Activated T-helper 1 cell treated with Interleukin-2 at 50 U/mL for 16 hours (primary cell): ENCODE measurements around the gene NPVF.

Experiments
- DNase-seq: peaks from one replicate; pipeline ENCODE4 v3.0.0-alpha.2; 2020; ENCODE audit warnings: low read depth

NPVF gene

DNA sequence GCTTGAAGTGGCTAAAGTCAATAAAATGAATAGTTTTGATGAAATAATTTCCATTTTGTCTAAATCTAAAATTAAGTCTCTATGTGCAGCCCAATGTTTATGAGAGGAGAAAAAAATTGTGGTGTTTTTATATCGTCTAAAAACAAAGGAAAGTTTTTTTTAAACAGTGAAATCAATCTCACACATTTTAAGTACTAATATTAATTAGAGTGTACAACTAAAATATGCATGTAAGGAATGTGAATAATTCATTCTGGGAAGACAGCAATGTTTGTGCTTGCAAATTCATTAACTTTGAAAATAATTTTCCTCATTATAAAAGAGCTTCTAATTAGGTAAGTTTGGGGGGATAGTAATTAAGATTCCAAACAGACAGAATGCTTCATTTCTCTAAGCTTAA is at the start of gene NPVF:
NPVF (minus strand) TSS at position 101 of the 400 bp plus-strand sequence; CDS start at position 54, 47 bp downstream.
- no peak for DNase-seq

GRCh38 chr7:25272265-25272664 is 44.0 kb upstream of the NPVF start:
- no peak for DNase-seq

DNA sequence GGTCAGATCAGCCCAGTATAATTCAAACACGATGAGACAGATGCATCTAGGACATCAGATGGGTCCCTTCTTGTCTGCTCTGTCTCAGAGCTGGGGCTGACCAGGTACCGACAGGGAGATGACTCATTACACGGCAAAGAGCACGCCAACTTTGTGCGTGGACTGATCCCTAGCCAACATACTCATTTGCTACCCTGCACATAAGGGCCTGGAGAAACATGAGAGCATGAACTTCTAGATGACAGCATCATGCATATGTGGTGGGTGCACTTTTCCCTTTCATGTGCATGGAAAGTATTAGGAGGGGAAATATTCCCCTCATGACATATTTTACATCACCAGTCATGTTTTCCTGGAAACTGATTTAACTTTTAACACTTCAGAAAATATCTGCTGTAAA is 35.1 kb upstream of the NPVF start:
- no peak for DNase-seq

- DNase-seq = no peak
These were observed 34.3 kb upstream of the NPVF start for GRCh38 chr7:25262586-25262985.

DNA sequence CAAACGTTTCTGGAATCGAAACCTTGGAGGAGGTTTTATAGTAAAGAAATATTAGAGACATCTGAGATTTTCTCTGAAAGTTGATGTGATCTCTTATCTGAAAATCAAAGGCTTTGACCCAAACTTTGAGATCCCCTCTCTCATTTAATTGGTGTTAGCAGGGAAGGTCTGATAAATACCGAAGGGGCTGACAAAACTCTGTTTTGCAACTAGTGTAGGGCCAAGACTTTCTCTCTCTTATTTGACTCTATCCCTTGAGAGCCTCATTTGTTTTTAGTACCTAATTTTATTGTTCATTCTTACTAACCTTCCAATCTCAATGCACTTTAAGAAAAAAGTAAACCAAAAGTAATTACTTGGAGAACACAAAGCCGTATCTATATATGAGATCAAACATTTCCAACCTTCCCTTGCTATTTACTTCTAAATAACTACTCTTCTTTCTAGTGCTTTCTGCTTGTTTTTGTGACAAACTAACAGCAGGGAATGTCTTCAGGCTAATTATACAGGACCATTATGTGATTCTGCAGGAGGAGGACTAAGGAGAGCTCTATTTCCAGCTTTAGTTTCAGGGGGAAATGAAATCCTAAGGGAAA is 33.4 kb upstream of the NPVF start:
- no peak for DNase-seq

GRCh38 chr7:25260862-25261494 is 32.7 kb upstream of the NPVF start:
- no peak for DNase-seq

DNA sequence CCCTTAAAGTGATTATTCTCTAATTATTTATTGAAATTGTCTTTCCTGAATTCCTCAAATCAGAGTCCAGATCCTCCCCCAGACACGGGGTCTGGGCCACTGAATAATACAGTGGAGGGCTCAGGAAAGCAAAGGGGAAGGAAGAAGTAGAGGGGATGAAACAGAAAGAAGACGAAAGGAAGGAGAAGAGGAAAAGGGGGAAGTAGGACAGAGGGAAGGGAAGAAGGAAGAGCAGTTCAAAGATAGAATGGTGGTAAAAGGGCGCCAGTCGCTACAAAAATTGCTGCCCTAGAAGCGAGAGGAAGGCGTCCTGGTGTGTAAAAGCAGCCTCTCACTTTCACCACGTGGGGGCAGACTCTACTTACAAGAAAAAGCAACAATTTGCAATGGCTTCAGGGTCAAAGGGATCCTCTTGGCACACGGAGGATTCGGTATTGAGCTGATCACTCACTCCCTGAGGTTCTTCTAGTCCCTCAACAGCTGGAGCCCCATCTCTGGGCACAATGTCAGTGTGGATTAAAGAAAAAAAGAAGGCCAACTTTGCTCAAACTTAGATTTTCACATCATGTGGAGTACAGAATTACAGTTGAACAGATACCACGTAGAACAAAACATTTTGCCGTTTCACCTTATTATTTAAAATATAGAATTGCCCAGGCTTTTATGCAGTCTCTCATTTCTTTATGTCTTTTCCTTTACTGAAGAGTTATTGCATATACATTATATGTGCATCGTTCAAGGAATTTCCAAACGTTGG is 31.4 kb upstream of the NPVF start:
- DNase-seq = peak; percentile 22

DNA sequence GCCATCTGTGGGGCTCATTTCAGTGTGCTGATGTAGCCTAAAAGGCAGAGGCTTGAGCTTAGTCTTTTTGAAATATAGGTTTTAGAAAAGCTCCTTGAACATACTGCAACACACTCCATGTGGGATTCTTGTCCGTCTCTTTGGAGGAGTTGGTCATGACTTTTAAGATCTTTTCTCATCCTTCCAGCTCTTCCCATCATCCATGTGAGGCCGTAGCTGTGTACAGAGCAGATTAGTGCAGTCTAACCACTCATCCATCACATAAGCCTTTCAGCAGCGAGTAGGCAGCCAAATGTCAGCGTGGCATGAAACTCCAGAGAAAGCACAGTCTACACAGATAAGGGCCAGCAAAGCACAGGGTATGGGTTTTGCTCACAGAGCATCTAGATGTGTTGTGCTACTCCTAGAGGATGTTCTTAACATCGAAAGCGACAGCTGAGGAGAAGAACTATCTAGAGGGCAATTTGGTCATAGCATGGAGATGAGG is 28.1 kb upstream of the NPVF start:
- DNase-seq = no peak

- no peak for DNase-seq
These were observed 27.5 kb upstream of the NPVF start for GRCh38 chr7:25255611-25256332.

DNA sequence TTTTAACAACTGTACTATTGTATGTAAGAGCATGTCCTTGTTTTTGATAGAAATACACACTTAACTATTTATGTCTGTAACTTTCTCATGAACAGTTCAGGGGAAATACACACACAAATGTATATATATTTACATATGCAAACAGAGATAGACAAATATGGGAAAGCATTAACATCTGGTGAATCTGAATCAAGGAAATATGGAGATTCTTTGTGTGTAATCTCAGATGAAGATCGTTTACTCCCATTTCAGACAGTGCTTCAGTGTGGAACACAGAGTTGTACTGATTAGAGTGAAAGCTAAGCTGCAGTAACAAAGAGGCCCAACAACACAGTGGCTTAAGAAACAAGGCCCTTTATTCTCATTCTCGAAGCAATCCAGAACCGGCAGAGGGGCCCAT is 26.3 kb upstream of the NPVF start:
- DNase-seq = no peak

DNA sequence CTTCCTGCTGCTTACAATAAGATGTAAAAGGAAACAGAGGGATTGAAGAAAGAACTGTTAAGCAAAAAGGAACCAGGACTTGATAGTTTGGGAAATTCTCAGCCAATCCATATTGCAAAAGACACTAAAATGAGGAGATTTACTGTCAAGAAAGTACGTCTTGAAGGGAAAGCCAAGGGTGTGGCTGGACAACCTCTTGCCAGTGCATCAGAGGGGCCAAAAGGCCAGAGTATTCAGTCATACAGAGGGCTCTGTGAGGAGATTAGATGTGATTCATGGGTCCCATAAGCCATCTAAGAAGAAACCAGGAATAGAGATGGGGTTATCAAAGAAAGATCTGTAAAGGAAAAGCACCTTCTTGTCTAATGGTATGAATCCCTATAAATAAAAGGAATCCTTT is 25.4 kb upstream of the NPVF start:
- DNase-seq = no peak

GRCh38 chr7:25250386-25250785 is 22.1 kb upstream of the NPVF start:
- DNase-seq = no peak

DNA sequence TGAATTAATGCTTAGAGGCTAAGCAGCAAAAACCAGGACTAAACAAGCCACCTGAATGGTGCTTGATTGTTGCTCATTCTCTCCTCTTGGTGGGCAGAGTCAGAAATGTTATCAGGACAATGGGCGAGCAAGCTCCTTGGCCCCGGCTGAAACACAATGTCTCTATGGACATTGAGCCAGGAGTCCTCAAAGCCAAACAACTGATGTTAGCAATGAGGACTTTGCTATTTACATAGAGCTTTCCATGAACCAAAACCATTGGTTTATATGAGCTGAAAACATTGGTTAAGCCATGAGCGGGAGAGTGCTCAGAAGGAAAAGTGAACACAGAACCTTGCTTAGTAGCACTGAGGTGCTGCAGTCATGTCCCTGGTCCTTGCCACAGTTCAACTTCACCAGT is 21.5 kb upstream of the NPVF start:
- no peak for DNase-seq

DNA sequence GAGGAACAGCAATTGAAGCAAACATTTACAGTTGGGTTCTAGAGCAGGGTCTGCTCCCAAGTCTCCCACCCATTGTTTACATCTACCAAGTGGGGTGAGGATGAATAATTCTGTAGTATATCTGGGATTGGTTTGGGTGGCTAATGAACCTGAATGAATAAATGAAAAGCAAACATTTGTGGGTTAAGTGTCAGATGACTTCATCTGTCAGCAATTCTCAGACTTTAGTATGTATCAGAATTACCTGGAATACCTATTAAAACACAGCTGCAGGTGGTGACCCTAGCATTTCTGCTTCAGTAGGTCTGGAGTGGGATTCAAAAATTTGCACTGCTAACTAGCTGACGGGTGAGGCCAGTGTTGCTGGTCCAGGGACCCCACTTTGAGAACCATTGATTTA is 18.0 kb upstream of the NPVF start:
- DNase-seq = no peak

- no peak for DNase-seq
These were observed 16.2 kb upstream of the NPVF start for GRCh38 chr7:25244254-25245033.

DNA sequence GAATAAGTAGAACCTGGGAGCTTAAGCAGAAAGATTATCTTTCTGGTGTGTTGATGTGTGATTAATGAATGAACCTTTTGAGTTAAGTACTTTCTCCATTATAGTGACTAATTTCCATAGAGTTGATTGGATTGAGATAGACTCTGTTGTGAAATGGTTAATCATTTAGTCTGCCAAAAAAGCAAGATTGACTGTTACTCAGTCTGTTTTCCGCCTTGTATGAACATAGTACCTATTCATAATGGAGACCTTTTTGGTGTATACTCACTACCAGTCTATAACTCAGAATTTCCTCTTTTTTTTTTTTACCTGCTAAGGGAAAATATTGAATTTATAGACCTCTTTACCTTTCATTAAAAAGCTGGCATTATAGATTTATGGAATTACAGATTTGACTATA is 14.4 kb upstream of the NPVF start:
- no peak for DNase-seq

DNA sequence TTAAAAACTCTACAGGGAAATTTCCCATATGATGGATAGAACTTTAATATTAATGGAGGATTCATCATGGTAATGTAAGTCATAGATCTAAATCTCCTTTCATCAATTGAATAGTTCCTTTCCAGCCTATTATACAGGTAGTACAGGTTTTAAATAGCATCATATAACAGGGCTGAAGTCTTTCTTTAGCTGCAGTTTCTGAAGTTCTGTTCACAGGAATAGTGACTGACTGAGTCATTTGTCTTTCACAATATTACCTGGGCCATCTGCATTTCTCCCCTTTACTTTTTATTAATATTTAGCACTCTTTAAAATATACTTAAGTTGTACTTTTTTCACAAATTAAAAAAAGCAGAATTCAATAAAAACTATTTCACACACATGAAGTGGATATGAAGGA is 12.6 kb upstream of the NPVF start:
- DNase-seq = no peak

DNA sequence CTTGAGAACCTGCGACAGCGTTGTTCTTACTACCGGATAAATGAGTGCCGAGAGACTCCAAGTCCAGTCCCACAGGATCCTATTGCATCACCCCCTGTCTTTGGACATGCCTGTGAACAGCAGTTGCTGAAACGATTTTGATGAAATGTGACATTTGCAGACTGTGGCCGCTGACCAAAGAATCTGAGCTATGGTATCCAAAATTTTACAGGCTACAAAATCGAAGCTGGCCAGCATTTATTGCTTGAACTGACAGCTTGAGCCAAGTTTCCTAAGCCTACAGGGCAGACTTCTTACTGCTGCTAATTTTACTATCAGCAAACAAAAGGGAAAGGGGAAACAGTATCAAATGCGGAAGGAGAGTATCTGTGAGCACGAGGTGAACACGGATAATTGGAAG is 12.1 kb upstream of the NPVF start:
- no peak for DNase-seq

DNA sequence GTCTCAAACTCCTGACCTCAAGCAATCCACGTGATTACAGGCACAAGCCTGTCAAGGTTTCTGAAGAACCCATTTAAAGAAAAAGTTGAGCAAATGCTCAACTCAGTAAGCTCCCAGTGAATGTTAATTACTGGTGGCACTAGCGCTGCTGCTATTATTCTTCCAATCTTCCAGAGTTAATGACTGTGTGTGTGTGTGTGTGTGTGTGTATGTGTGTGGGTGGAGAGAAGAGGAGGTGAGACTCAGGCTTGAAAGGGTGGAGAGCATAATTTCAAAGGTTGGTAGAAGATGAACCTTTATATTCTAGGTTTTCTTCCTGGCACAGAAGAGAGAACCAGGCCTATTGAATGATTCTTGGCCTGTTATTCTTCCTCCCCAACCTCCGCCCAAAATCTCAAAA is 11.6 kb upstream of the NPVF start:
- no peak for DNase-seq

GRCh38 chr7:25238066-25238725 is 9.9 kb upstream of the NPVF start:
- DNase-seq = no peak

DNA sequence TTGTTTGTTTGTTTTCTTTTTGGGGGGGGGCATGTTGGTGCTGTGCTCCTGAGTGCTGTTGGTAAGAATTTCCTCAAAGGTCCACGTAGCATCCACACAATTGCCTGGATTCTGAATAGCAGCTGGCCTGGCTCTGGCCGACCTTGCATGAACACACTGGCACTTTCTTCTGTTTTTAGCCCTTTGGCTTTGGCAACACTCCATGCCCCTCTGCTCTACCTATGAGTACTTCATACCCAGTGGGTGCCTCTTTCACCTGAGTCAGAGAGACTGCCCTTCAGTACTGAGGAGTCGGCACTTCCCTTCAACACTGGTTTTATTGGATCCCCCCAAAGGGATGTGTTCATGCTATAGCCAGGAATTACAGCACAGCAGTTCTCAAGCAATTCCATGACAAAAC is 7.2 kb upstream of the NPVF start:
- no peak for DNase-seq
